A549 (cell line): Measurements from ENCODE around the gene RPL29.

ENCODE experiments used
- BHLHE40 ChIP-seq: IDR thresholded peaks from 2 replicates; pipeline ENCODE4 v1.6.1; 2012; ENCODE audit warnings: low read depth, low read length, inconsistent platforms
- CEBPB ChIP-seq, 2 experiments: fragments of >200 bp in 1 of 2; sonication (Bioruptor Twin) in 1 of 2; formaldehyde crosslinking in 1 of 2; IDR thresholded peaks; 2 replicates each; pipeline ENCODE4 v1.6.1; 2012 to 2016
- CHD2 ChIP-seq: fragments of 150-350 bp; IDR thresholded peaks from 2 replicates; pipeline ENCODE4 v1.6.1; 2014; ENCODE audit warnings: low read length; ENCODE audit not compliant: partially characterized antibody
- CTCF ChIP-seq: fragments of >200 bp; sonication (Bioruptor Twin); formaldehyde crosslinking; IDR thresholded peaks from 3 replicates; pipeline ENCODE4 v1.5.1; 2016
- HDAC2 ChIP-seq: fragments of 200-600 bp; sonication (generic); IDR thresholded peaks from 2 replicates; pipeline ENCODE4 v1.6.1; 2016
- KDM1A ChIP-seq: fragments of 200-600 bp; sonication (generic); IDR thresholded peaks from 2 replicates; pipeline ENCODE4 v1.6.1; 2016; ENCODE audit warnings: low read depth, mild to moderate bottlenecking
- MAFK ChIP-seq: fragments of 450-650 bp; IDR thresholded peaks from 2 replicates; pipeline ENCODE4 v1.6.1; 2014; ENCODE audit not compliant: partially characterized antibody
- POLR2A ChIP-seq: IDR thresholded peaks from 2 replicates; pipeline ENCODE4 v1.6.1; 2012; ENCODE audit warnings: mild to moderate bottlenecking, low read length
- REST ChIP-seq: fragments of 200-600 bp; sonication (generic); IDR thresholded peaks from 2 replicates; pipeline ENCODE4 v1.6.1; 2016; ENCODE audit warnings: antibody characterized with exemption, mild to moderate bottlenecking, moderate library complexity
- RNF2 ChIP-seq: fragments of 200-600 bp; sonication (generic); IDR thresholded peaks from 2 replicates; pipeline ENCODE4 v1.6.1; 2016; ENCODE audit warnings: low read depth, mild to moderate bottlenecking, antibody characterized with exemption, moderate library complexity, borderline replicate concordance
- USF2 ChIP-seq: fragments of 450-650 bp; IDR thresholded peaks from 2 replicates; pipeline ENCODE4 v1.6.1; 2014; ENCODE audit warnings: antibody characterized with exemption
- TF ChIP-seq, protein P1 (sequence below): fragments of 250-450 bp; sonication (Bioruptor Pico); IDR thresholded peaks from 2 replicates; pipeline ENCODE4 v1.5.0; 2021; ENCODE audit warnings: mild to moderate bottlenecking, moderate library complexity, borderline replicate concordance

DNA sequence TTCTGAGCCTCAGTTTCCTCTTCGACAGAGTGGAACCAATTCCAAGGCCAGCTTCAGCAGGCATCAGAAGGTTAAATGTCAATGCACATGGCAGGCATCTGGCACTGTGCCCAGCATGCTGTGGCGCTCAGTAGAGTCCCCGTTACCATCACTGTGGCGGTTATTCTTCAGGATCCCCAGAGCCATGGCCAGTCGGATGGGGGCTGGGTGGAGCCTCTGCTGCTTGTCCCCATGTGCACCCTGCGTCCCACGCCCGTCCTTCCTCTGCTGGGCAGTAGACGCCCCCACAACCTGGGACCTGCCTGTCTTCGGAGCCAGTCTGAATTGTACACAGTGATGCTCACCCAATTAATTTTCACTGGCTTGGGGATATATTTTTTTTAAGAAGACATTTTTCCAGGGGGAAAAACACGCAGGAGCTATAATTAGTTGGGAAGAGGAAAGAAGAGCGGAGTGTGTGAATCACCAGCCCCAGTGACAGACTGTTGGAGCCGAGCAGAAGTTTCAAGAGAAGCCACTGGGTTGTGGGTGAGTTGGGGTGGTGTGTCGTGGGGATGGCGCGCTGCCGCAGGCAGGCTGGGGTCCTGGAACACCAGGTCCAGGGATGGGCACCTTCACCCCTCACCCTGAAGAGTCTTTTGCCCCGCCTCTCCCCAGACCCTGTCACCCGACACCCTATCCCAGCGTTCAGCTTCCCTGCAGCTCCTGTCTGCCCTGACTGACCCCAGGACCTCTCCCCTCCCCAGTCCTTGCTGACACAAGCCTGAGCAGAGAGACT is 26.8 kb upstream of the RPL29 start:
- TF ChIP-seq CTCF, result no peak
- TF ChIP-seq CHD2, result no peak
- no peak for TF ChIP-seq CEBPB (IDR thresholded peaks at IDR 0.05)
- TF ChIP-seq RNF2, result no peak
- TF ChIP-seq POLR2A, result no peak
- TF ChIP-seq BHLHE40, result no peak
- no peak for TF ChIP-seq USF2
- TF ChIP-seq REST, result no peak
- TF ChIP-seq, protein P1, sequence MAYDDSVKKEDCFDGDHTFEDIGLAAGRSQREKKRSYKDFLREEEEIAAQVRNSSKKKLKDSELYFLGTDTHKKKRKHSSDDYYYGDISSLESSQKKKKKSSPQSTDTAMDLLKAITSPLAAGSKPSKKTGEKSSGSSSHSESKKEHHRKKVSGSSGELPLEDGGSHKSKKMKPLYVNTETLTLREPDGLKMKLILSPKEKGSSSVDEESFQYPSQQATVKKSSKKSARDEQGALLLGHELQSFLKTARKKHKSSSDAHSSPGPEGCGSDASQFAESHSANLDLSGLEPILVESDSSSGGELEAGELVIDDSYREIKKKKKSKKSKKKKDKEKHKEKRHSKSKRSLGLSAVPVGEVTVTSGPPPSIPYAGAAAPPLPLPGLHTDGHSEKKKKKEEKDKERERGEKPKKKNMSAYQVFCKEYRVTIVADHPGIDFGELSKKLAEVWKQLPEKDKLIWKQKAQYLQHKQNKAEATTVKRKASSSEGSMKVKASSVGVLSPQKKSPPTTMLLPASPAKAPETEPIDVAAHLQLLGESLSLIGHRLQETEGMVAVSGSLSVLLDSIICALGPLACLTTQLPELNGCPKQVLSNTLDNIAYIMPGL (CRISPR knock-in tag), result no peak
- no peak for TF ChIP-seq HDAC2
- TF ChIP-seq MAFK, result no peak
- no peak for TF ChIP-seq KDM1A
